Testis (tissue), 2 donors: Measurements from ENCODE around the gene DNER.

Experiments used
- POLR2A ChIP-seq: fragments of 450-650 bp; IDR thresholded peaks from one replicate; pipeline ENCODE4 v1.6.1; 2017; ENCODE audit warnings: antibody characterized with exemption, mild to moderate bottlenecking, moderate library complexity
- TF ChIP-seq, protein P1 (sequence below), 3 experiments: fragments of 450-650 bp in 2 of 3; fragments of 200-600 bp in 1 of 3; sonication (generic) in 1 of 3; IDR thresholded peaks; one replicate each; pipeline ENCODE4 v1.5.1; 2016 to 2019; ENCODE audit warnings: antibody characterized with exemption in 3 of 3, mild to moderate bottlenecking in 2 of 3, moderate library complexity in 1 of 3

- TF ChIP-seq, protein P1, sequence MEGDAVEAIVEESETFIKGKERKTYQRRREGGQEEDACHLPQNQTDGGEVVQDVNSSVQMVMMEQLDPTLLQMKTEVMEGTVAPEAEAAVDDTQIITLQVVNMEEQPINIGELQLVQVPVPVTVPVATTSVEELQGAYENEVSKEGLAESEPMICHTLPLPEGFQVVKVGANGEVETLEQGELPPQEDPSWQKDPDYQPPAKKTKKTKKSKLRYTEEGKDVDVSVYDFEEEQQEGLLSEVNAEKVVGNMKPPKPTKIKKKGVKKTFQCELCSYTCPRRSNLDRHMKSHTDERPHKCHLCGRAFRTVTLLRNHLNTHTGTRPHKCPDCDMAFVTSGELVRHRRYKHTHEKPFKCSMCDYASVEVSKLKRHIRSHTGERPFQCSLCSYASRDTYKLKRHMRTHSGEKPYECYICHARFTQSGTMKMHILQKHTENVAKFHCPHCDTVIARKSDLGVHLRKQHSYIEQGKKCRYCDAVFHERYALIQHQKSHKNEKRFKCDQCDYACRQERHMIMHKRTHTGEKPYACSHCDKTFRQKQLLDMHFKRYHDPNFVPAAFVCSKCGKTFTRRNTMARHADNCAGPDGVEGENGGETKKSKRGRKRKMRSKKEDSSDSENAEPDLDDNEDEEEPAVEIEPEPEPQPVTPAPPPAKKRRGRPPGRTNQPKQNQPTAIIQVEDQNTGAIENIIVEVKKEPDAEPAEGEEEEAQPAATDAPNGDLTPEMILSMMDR (IDR thresholded peaks at IDR 0.05) = no peak
- no peak for TF ChIP-seq POLR2A
Measured at GRCh38 chr2:229612384-229612971, 101.9 kb downstream of the DNER start.
